ENCODE results near the gene ARSD.
"Not testable (repeated sequence)": the region's sequence is repeated elsewhere in the genome, so short reads cannot be mapped to it uniquely, and the experiment has no call there.

ARSD gene, protein sequence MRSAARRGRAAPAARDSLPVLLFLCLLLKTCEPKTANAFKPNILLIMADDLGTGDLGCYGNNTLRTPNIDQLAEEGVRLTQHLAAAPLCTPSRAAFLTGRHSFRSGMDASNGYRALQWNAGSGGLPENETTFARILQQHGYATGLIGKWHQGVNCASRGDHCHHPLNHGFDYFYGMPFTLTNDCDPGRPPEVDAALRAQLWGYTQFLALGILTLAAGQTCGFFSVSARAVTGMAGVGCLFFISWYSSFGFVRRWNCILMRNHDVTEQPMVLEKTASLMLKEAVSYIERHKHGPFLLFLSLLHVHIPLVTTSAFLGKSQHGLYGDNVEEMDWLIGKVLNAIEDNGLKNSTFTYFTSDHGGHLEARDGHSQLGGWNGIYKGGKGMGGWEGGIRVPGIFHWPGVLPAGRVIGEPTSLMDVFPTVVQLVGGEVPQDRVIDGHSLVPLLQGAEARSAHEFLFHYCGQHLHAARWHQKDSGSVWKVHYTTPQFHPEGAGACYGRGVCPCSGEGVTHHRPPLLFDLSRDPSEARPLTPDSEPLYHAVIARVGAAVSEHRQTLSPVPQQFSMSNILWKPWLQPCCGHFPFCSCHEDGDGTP

DNA sequence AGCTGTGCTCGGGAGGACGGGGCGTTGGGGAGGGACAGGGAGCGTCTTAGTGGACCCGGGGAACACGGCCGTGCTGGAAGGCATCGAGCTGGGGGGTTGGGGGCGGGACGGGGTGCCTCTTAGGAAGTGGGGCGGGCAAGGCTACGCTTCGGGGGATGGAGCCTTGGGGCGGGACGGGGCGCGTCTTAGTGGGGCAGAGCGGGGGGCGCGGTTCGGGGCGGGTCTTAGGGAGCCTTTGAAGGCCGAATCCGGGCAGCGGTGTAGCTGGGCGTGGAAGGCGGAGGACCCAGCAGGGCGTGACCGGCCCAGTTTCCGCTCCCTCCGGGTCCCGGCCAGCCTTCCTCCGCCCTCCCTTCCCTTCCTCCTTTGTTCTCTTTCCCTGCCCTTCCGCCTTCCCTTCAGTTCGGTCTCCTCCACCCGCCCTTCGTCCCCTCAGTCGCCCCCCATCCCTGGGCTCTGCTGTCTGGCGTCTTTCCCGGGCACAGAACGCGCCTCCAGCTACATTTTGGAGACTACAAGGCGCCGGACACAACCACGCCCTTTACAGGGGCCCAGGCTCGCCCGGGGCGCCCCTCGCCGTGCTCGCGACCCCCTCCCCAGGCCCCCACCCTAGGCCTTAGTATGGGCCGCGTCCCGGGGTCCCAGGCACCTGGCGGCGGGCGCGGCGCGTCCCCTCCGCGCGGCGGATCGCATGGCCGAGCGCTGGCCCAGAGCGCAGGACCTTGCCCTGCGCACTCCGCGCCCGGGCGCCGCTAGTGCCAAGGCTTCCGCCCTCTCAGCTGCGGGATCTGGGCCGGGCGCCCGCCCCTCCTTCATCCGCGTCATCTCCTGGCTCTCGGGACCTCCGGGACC, at the start of gene ARSD:
TSS of gene ARSD (minus strand) at position 757 of the 852 bp plus-strand sequence. CDS start at position 693, 64 bp downstream.
- ATAC-seq (ENCODE audit: insufficient read depth, low read depth) (no peak), DNase-seq (no peak)
- Histone ChIP-seq H3K9ac (ENCODE audit: low read depth, low read length) (no peak within 1 kb of the TSS), H3K9me3 (ENCODE audit: insufficient read depth, low read length, severe bottlenecking) (no peaks in the 10 kb centered on the region), H3K27me3 (ENCODE audit: insufficient read depth, low read length, poor library complexity) (no peaks in the 10 kb centered on the region), H3K36me3 (ENCODE audit: insufficient read depth, low read length) (no peaks in the 10 kb centered on the region), H3K27ac (ENCODE audit: low read length) (no peak within 1 kb of the TSS), H3K79me2 (ENCODE audit: insufficient read depth, low read length) (no peaks in the 10 kb centered on the region), H3K4me3 (ENCODE audit: low read depth in 1 of 2, low read length in 2 of 2) (no peak within 1 kb of the TSS), H4K20me1 (ENCODE audit: insufficient read depth, low read length) (no peaks in the 10 kb centered on the region), H3K4me1 (ENCODE audit: insufficient read depth, low read length) (no peaks in the 10 kb centered on the region), H2AFZ (ENCODE audit: low read depth, low read length) (no peak within 1 kb of the TSS), H3K4me2 (ENCODE audit: insufficient read depth, low read length) (no peak within 1 kb of the TSS)
- TF ChIP-seq, protein P1, sequence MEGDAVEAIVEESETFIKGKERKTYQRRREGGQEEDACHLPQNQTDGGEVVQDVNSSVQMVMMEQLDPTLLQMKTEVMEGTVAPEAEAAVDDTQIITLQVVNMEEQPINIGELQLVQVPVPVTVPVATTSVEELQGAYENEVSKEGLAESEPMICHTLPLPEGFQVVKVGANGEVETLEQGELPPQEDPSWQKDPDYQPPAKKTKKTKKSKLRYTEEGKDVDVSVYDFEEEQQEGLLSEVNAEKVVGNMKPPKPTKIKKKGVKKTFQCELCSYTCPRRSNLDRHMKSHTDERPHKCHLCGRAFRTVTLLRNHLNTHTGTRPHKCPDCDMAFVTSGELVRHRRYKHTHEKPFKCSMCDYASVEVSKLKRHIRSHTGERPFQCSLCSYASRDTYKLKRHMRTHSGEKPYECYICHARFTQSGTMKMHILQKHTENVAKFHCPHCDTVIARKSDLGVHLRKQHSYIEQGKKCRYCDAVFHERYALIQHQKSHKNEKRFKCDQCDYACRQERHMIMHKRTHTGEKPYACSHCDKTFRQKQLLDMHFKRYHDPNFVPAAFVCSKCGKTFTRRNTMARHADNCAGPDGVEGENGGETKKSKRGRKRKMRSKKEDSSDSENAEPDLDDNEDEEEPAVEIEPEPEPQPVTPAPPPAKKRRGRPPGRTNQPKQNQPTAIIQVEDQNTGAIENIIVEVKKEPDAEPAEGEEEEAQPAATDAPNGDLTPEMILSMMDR (IDR thresholded peaks at IDR 0.05; ENCODE audit: borderline replicate concordance, extremely low read depth, low read length, poor library complexity, severe bottlenecking) = no peak
- no peak for TF ChIP-seq EZH2 (IDR thresholded peaks at IDR 0.05; ENCODE audit: borderline replicate concordance, low read depth, low read length, severe bottlenecking)

DNA sequence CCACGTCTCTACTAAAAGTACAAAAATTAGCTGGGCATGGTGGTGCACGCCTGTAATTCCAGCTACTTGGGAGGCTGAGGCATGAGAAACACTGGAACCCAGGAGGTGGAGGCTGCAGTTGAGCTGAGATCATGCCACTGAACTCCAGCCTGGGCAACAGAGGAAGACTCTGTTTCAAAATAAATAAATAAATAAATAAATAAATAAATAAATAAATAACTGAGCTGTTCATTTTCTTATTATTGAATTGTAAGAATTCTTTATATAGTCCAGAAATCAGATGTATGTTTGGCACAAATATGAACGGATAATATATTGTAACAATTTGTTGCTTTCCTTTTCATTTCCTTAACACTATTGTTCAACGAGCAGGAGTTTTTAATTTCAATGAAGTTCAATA, 49.5 kb upstream of the ARSD start:
- not testable (repeated sequence) for H3K9me3 ChIP-seq (ENCODE audit: insufficient read depth, low read length, severe bottlenecking); DNase-seq; H3K27me3 ChIP-seq (ENCODE audit: insufficient read depth, low read length, poor library complexity); H3K36me3 ChIP-seq (ENCODE audit: insufficient read depth, low read length); H3K79me2 ChIP-seq (ENCODE audit: insufficient read depth, low read length); H2AFZ ChIP-seq (ENCODE audit: low read depth, low read length); H3K27ac ChIP-seq (ENCODE audit: low read length); ATAC-seq (ENCODE audit: insufficient read depth, low read depth); H3K4me1 ChIP-seq (ENCODE audit: insufficient read depth, low read length); H3K4me2 ChIP-seq (ENCODE audit: insufficient read depth, low read length); H4K20me1 ChIP-seq (ENCODE audit: insufficient read depth, low read length); H3K4me3 ChIP-seq (ENCODE audit: low read depth in 1 of 2, low read length in 2 of 2); H3K9ac ChIP-seq (ENCODE audit: low read depth, low read length)

DNA sequence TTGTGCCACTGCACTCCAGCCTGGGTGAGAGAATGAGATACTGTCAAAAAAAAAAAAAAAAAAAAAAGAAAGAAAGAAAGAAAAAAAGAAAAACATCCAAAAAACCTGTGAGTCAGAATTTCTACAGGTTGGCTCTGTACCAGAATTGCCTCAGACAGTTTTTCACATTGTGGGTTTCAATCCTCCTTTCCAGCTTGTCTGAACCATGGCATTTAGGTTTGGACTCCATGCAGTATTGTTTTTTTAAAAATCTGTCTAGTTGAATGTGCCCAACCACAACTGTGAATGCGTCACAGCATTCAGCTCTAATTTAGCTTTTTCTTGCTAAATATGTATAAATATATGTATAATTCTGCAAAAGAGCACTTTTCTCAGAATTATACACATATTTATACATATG, 45.8 kb upstream of the ARSD start:
- Histone ChIP-seq H4K20me1 (ENCODE audit: insufficient read depth, low read length) (no peaks in the 10 kb centered on the region), H3K27me3 (ENCODE audit: insufficient read depth, low read length, poor library complexity) (no peaks in the 10 kb centered on the region), H3K27ac (ENCODE audit: low read length) (no peak overlapping the region), H3K9me3 (ENCODE audit: insufficient read depth, low read length, severe bottlenecking) (no peaks in the 10 kb centered on the region), H3K9ac (ENCODE audit: low read depth, low read length) (no peak overlapping the region), H3K4me3 (ENCODE audit: low read depth in 1 of 2, low read length in 2 of 2) (no peak overlapping the region), H3K36me3 (ENCODE audit: insufficient read depth, low read length) (no peaks in the 10 kb centered on the region), H2AFZ (ENCODE audit: low read depth, low read length) (no peak overlapping the region), H3K4me1 (ENCODE audit: insufficient read depth, low read length) (no peaks in the 10 kb centered on the region), H3K79me2 (ENCODE audit: insufficient read depth, low read length) (no peaks in the 10 kb centered on the region), H3K4me2 (ENCODE audit: insufficient read depth, low read length) (no peak overlapping the region)
- ATAC-seq (ENCODE audit: insufficient read depth, low read depth) = no peak
- TF ChIP-seq EZH2 (IDR thresholded peaks at IDR 0.05; ENCODE audit: borderline replicate concordance, low read depth, low read length, severe bottlenecking) = no peak
- TF ChIP-seq, protein P1 (IDR thresholded peaks at IDR 0.05; ENCODE audit: borderline replicate concordance, extremely low read depth, low read length, poor library complexity, severe bottlenecking) = no peak
- DNase-seq = no peak

DNA sequence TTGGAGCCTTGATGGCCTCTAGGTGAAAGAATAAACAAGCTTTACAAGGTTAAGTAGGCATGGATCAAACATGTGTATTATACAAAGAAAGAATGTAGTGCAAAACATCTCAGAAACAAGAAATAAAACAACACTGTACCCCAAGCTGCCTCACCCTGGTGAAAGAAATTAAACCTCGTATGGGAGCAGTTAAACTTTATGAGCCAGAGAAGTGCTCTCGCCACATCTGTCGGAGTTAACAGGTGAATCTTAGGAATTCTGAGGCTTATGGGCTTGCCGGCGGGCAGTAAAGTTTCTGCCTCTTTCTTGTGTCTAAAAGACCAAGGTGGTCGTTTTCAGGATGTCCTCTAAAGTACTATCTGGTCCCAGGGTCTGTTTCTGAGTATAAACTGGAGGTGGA, 43.3 kb upstream of the ARSD start:
- Histone ChIP-seq H3K4me1 (ENCODE audit: insufficient read depth, low read length) (no peaks in the 10 kb centered on the region), H3K9ac (ENCODE audit: low read depth, low read length) (no peak overlapping the region), H3K4me3 (ENCODE audit: low read depth in 1 of 2, low read length in 2 of 2) (no peak overlapping the region), H4K20me1 (ENCODE audit: insufficient read depth, low read length) (no peaks in the 10 kb centered on the region), H2AFZ (ENCODE audit: low read depth, low read length) (no peak overlapping the region), H3K4me2 (ENCODE audit: insufficient read depth, low read length) (no peak overlapping the region), H3K79me2 (ENCODE audit: insufficient read depth, low read length) (no peaks in the 10 kb centered on the region), H3K9me3 (ENCODE audit: insufficient read depth, low read length, severe bottlenecking) (no peaks in the 10 kb centered on the region), H3K27ac (ENCODE audit: low read length) (no peak overlapping the region), H3K36me3 (ENCODE audit: insufficient read depth, low read length) (no peaks in the 10 kb centered on the region), H3K27me3 (ENCODE audit: insufficient read depth, low read length, poor library complexity) (peaks cover 2% of the 10 kb centered on the region)
- TF ChIP-seq, protein P1 (IDR thresholded peaks at IDR 0.05; ENCODE audit: borderline replicate concordance, extremely low read depth, low read length, poor library complexity, severe bottlenecking) = no peak
- TF ChIP-seq EZH2 (IDR thresholded peaks at IDR 0.05; ENCODE audit: borderline replicate concordance, low read depth, low read length, severe bottlenecking) = no peak
- no peak for DNase-seq
- ATAC-seq (ENCODE audit: insufficient read depth, low read depth) = no peak

All from DND-41 (cell line).